Measurements from ENCODE around the gene WNT7B. TPM values are rescaled to one million over a fixed set of nuclear protein-coding genes. Genes with fewer than 3 reads are reported as not detected.

The WNT7B gene
- total RNA-seq, 1 experiment from 2014 or later = 0.33 TPM

GRCh38 chr22:45987136-45987861, 10.3 kb upstream of the WNT7B start:
- H3K27me3 Mint-ChIP-seq (ENCODE audit: low read depth) = peaks cover 6% of the 10 kb centered on the region
- peaks cover 8% of the 10 kb centered on the region; the same call in 1 of the 2 replicates for H3K9me3 Mint-ChIP-seq
- no peak for DNase-seq (ENCODE audit: low spot score)
- H3K27ac Mint-ChIP-seq = no peak overlapping the region
- POLR2A ChIA-PET = no interaction called here
- no peaks in the 10 kb centered on the region for H3K4me1 Mint-ChIP-seq
- ATAC-seq = peak; percentile 83
- no peak overlapping the region for H3K4me3 Mint-ChIP-seq
- TF ChIP-seq EMX1 (CRISPR knock-in tag; IDR thresholded peaks at IDR 0.05) (no peak), NR3C1 (CRISPR knock-in tag; conservative IDR thresholded peaks at IDR 0.05; ENCODE audit: low read depth) (no peak), ZBTB21 (CRISPR knock-in tag; IDR thresholded peaks at IDR 0.05; ENCODE audit: borderline replicate concordance) (no peak), NFE2L1 (CRISPR knock-in tag; IDR thresholded peaks at IDR 0.05) (no peak), CBFB (CRISPR knock-in tag; IDR thresholded peaks at IDR 0.05; ENCODE audit: low read depth) (no peak), ZMAT4 (CRISPR knock-in tag; IDR thresholded peaks at IDR 0.05) (no peak), IRF2 (CRISPR knock-in tag; IDR thresholded peaks at IDR 0.05; ENCODE audit: borderline replicate concordance, low read depth) (no peak), PREB (CRISPR knock-in tag; IDR thresholded peaks at IDR 0.05; ENCODE audit: borderline replicate concordance) (no peak), TP53 (CRISPR knock-in tag; IDR thresholded peaks at IDR 0.05) (no peak), NFYB (CRISPR knock-in tag; conservative IDR thresholded peaks at IDR 0.05; ENCODE audit: low read depth) (no peak), TEAD4 (CRISPR knock-in tag; IDR thresholded peaks at IDR 0.05) (no peak), CREM (CRISPR knock-in tag; IDR thresholded peaks at IDR 0.05) (no peak), CDX4 (CRISPR knock-in tag; IDR thresholded peaks at IDR 0.05; ENCODE audit: borderline replicate concordance) (no peak), ZNF317 (CRISPR knock-in tag; IDR thresholded peaks at IDR 0.05; ENCODE audit: borderline replicate concordance, low read depth) (no peak), E2F4 (CRISPR knock-in tag; IDR thresholded peaks at IDR 0.05; ENCODE audit: borderline replicate concordance, low read depth) (no peak), ATF2 (CRISPR knock-in tag; IDR thresholded peaks at IDR 0.05; ENCODE audit: borderline replicate concordance, low read depth) (no peak), FOXP4 (CRISPR knock-in tag; IDR thresholded peaks at IDR 0.05) (no peak)
- CTCF ChIA-PET = interaction anchor here (1.2 to 3.9 kb wide), 4 partner anchors 7 to 135 kb away, joined by 4 to 18 read pairs (median 6); no protein-coding TSS in a partner anchor
- no peaks in the 10 kb centered on the region for H3K36me3 Mint-ChIP-seq
